Urinary bladder (tissue), 4 donors: ENCODE results near the gene PTPRN. TPM values are rescaled to one million over a fixed set of nuclear protein-coding genes. Genes with fewer than 3 reads are reported as not detected.
"Not testable (repeated sequence)": the region's sequence is repeated elsewhere in the genome, so short reads cannot be mapped to it uniquely, and the experiment has no call there.

ENCODE experiments used
- DNase-seq: peaks from one replicate; pipeline ENCODE4 v3.0.0-alpha.2; 2015; ENCODE audit errors: extremely low spot score
- H3K27ac ChIP-seq: one replicate; pipeline ENCODE4 v1.5.1; 2013; ENCODE audit warnings: low read depth, mild to moderate bottlenecking, moderate library complexity
- H3K36me3 ChIP-seq: one replicate; pipeline ENCODE4 v1.6.1; 2013; ENCODE audit warnings: mild to moderate bottlenecking, moderate library complexity; ENCODE audit not compliant: insufficient read depth
- H3K4me1 ChIP-seq: one replicate; pipeline ENCODE4 v1.6.1; 2013; ENCODE audit warnings: mild to moderate bottlenecking, moderate library complexity; ENCODE audit not compliant: insufficient read depth
- H3K4me3 ChIP-seq: one replicate; pipeline ENCODE4 v1.5.1; 2013; ENCODE audit warnings: low read depth, low read length
- WGBS: extraction: QIAGEN DNeasy Blood & Tissue Kit; methylation state at CpG from one replicate; pipeline ENCODE4 v1.1.7; 2013; 5-methylcytosine and 5-hydroxymethylcytosine counted together
- polyA plus RNA-seq: library from polyadenylated mRNA; stranded (reverse); fragments of 200-250 nt; gene quantifications from one replicate; pipeline ENCODE4 v1.2.3, GENCODE V29; 2013
- total RNA-seq: library from RNA; depleted of rRNA; stranded (reverse); fragments of >200 nt; gene quantifications from one replicate; pipeline ENCODE4 v1.2.3, GENCODE V29; 2014
- donor health status: healthy with polysubstance abuse.
- donor health status: healthy.

The PTPRN gene
- total and polyA plus RNA-seq, 2 donors, result 1.0 to 2.1 TPM

DNA sequence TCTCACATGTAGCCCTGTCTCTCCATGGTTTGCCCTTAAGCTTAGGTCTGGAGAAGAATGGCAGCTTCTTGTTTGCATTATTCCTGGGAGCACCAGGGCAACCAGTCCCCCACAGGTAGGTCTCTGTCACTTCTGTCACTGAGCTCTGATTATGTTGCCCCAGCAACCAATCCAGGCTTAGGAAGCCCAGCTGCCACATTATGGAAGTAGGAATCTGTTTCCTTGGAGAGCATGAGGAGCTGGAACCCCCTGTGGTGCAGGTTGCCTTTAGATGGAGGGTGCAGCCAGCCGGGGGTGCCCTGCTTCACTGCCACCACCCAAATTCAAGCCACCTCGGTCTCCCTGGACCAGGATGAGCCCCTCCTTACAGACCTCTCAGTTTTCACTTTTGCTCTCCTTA, 18.5 kb upstream of the PTPRN start:
- H3K36me3 ChIP-seq, result no peaks in the 10 kb centered on the region
- no peak overlapping the region for H3K4me3 ChIP-seq
- no peak overlapping the region for H3K27ac ChIP-seq
- no peaks in the 10 kb centered on the region for H3K4me1 ChIP-seq
- 49% methylated on average over 2 of the region's 2 CpGs for WGBS
- no peak for DNase-seq

DNA sequence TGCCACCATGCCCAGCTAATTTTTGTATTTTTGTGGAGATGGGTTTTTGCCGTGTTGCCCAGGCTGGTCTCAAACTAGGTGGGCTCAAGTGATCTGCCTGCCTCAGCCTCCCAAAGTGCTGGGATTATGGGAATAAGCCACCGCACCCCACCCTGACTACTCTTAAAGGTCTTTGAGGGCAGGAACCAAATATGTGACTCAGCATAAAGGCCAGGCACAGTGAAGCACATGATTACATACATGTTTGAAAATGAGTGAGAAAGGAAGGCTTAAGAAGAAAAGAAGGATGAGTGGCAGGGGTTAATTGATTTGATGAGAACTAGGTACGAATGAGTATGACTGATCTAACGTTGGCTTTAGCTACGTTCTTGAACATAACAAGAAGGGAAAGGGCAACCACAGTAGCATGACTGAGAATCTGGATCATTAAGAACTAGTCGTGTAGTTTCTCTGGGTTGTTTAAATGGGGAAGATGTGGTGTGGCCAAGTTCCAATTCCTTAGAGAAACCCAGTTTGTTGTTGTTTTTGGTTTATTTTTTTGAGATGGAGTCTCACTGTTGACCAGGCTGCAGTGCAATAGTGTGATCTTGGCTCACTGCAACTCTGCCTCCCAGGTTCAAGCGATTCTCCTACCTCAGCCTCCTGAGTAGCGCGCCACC, 16.6 kb upstream of the PTPRN start:
- no peak for DNase-seq
- no peak overlapping the region for H3K4me3 ChIP-seq
- 75% methylated on average over 9 of the region's 9 CpGs for WGBS
- no peak overlapping the region for H3K27ac ChIP-seq
- no peaks in the 10 kb centered on the region for H3K4me1 ChIP-seq
- no peaks in the 10 kb centered on the region for H3K36me3 ChIP-seq

DNA sequence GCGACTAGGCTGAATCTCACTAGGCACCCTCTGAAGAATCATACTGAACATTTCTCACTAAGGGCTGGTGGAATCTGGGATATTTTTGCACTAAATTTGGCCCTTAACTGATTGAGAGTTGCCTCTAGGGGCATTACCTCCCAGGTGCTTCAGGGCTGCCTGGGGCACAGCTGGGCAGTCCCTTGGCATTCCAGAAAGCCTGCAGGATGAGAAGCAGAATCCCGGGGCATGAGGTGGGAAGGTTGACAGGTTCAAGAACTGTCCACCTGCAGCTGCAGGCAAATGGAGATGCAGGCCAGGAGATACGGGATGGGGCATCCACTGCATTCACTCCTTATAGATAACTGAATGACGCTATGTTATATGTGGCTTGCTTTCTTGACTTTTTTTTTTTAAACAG, 15.9 kb upstream of the PTPRN start:
- no peak for DNase-seq
- Histone ChIP-seq H3K36me3 (no peaks in the 10 kb centered on the region), H3K27ac (no peak overlapping the region), H3K4me1 (no peaks in the 10 kb centered on the region), H3K4me3 (no peak overlapping the region)
- WGBS, result 86% methylated on average over 4 of the region's 4 CpGs

DNA sequence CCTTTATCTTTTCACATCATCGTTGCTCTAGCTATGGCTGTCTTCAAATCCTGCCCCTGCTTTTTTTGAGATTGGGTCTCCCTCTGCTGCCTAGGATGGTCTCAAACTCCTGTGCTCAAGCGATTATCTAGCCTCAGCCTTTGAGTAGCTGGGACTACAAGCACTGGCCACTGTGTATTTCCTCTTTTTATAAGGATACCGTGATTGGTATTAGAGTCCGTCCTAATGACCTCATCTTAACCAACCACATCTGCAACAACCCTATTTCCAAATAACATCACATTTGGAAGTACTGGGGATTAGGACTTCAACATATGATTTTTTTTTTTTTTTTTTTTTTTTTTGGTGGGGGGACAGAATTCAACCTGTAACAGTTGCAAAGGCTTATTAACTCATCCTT, 14.2 kb upstream of the PTPRN start:
- Histone ChIP-seq H3K36me3 (no peaks in the 10 kb centered on the region), H3K4me3 (no peak overlapping the region), H3K4me1 (no peaks in the 10 kb centered on the region), H3K27ac (no peak overlapping the region)
- 64% methylated on average over 4 of the region's 4 CpGs for WGBS
- DNase-seq, result no peak

DNA sequence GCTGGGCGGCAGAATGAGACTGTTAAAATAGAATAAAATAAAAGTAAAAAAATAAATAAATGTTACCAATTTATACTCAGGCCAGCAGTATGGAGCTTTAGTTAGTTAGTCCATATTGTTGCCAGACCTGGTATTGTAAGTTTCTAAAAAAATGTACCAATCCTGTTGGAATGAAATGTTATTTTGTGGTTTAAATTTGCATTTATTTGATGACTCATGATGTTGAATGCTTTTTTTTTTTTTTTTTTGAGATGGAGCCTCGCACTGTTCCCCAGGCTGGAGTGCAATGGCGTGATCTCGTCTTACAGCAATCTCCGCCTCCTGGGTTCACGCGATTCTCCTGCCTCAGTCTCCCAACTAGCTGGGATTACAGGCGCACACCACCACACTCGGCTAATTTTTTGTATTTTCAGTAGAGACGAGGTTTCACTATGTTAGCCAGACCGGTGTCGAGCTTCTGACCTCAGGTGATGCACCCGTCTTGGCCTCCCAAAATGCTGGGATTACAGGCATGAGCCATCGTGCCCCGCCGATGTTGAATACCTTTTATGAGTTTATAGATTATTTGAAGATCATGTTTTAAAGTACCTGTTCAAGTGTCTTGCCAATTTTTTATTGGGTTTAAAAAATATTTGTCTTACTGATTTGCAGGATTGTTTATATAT, 5.7 kb upstream of the PTPRN start:
- H3K4me1 ChIP-seq, result no peaks in the 10 kb centered on the region
- H3K4me3 ChIP-seq, result no peak overlapping the region
- H3K36me3 ChIP-seq, result no peaks in the 10 kb centered on the region
- DNase-seq, result no peak
- WGBS, result 91% methylated on average over 16 of the region's 16 CpGs
- no peak overlapping the region for H3K27ac ChIP-seq

DNA sequence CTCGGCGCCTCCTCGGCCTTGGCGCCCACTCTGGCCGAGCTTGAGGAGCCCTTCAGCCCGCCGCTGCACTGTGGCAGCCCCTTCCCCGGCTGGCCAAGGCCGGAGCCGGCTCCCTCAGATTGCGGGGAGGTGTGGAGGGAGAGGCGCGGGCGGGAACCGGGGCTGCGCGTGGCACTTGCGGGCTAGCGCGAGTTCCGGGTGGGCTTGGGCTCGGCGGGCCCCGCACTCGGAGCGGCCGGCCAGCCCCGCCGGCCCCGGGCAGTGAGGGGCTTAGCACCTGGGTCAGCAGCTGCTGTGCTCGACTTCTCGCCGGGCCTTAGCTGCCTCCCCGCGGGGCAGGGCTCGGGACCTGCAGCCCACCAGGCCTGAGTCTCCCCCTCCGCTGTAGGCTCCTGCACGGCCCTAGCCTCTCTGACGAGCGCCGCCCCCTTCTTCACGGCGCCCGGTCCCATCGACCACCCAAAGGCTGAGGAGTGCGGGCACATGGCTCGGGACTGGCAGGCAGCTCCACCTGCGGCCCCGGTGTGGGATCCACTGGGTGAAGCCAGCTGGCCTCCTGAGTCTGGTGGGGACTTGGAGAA, 3.6 kb upstream of the PTPRN start:
- H3K36me3 ChIP-seq, H3K4me1 ChIP-seq, H3K4me3 ChIP-seq, H3K27ac ChIP-seq, DNase-seq: not testable (repeated sequence)
- WGBS, result 87% methylated on average over 49 of the region's 49 CpGs

DNA sequence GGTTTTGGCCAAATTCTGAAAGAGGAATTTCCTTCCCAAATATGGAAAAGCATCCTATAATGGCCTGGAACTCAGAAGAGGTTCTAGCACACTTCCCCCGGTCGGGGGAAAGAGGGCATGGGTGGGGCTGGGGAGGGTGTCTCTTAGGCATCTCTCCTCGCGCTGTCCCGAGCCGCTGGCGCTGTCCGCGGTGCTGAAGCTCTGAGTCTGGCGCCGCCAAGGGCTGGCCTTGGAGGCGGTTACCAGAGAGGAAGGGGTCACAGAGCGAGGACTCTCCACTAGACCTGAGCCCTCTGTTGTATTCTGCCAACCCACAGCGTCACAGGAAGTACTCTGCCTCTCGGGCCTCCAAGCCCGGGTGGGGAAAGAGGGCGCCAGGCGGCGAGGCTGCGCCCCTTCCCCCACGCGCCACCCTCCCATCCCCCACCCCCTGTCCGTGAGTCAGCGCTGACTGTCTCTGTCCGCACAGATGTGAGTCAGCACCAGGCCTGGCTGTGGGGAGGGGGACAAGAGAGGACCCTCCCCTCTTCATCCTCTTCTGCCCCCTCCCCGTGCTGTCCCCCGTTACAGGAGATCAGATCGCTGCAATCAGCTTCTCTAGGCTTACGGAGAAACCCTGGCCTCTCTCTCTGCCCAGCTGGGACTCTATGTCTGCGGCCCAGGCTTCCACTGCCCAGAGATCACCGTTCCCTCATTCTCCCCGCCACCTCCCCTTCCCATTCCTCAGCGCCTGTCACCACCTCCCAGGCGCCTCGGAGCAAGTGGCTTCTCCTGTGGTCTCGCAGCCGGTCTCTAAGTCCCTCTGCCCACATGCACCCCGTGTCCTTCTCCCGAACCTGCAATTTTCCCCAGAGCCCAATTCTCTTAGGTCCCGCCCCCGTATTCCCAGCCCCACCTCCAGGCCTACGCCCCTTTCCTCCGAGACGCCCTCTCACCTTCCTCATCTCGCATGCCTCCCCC, 779 bp downstream of the PTPRN start:
- Histone ChIP-seq H3K4me1 (no peaks in the 10 kb centered on the region), H3K36me3 (no peaks in the 10 kb centered on the region), H3K27ac (no peak overlapping the region), H3K4me3 (no peak overlapping the region)
- 3% methylated on average over 45 of the region's 45 CpGs for WGBS
- no peak for DNase-seq

DNA sequence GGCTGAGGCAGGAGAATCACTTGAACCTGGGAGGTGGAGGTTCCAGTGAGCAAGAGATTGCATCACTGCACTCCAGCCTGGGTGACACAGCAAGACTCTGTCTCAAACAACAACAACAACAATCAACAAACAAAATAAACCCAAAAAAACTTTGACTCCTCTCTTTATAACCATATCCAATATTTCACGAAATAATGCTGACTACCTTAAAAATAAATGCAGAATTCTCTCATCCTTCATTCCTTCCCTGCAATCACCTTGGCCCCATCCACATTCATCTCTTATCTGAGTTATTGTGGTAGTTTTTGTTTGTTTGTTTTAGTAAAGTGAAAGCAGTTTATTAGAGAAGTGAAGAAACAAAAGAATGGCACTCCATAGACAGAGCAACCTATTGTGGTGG, 3.2 kb downstream of the PTPRN start:
- Histone ChIP-seq H3K4me1 (no peaks in the 10 kb centered on the region), H3K27ac (no peak overlapping the region), H3K36me3 (no peaks in the 10 kb centered on the region), H3K4me3 (no peak overlapping the region)
- 78% methylated on average over 1 of the region's 1 CpG for WGBS
- no peak for DNase-seq

DNA sequence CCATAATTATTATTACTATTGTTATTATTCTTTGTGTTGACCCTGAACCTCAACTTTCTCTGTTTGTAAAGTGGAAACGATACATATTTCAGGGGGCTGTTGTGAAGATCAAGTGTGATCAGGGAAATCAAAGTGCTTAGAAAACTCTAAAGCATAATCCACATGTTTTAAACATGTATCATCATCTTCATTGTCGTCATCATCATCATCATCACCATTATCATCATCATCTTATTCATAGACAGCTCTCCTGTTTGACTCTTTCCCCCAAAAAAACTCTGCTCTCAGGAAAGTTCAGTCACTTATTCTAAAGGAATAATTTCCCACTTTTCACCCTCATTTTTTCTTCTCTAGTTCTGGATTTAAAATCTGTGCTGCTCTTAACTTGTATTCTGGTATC, 5.0 kb downstream of the PTPRN start:
- Histone ChIP-seq H3K36me3 (no peaks in the 10 kb centered on the region), H3K27ac (no peak overlapping the region), H3K4me1 (no peaks in the 10 kb centered on the region), H3K4me3 (no peak overlapping the region)
- DNase-seq, result no peak
- WGBS, result 52% methylated on average over 2 of the region's 2 CpGs

DNA sequence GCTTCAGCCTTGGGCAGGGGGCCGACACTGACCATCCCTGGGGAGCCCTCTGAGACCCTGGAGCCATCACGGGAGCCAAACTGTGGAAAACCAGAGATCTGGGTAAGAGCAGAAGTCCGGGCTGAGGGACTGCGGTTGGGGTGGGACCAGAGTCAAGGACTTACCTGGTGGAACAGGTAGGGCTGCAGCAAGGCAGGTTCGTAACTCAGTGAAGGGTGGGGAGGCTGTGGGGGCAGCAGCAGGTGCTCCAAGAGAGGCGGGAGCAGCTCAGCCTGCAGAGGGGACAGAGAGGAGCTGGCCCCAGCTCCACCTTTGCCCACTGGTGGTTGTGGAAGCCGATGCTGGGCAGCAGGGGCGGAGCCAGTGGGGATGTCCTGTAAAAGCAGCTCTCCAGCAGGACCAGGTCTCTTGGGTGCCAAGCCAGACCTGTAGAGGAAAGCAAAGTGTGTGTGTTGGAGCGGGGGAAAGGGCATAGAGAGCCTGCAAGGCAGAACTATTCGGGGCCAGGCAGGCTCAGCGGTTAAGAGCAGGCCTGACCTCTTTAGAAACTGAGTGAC, 6.7 kb downstream of the PTPRN start:
- Histone ChIP-seq H3K4me1 (no peaks in the 10 kb centered on the region), H3K4me3 (no peak overlapping the region), H3K36me3 (no peaks in the 10 kb centered on the region), H3K27ac (no peak overlapping the region)
- DNase-seq, result no peak
- WGBS, result 69% methylated on average over 11 of the region's 11 CpGs

DNA sequence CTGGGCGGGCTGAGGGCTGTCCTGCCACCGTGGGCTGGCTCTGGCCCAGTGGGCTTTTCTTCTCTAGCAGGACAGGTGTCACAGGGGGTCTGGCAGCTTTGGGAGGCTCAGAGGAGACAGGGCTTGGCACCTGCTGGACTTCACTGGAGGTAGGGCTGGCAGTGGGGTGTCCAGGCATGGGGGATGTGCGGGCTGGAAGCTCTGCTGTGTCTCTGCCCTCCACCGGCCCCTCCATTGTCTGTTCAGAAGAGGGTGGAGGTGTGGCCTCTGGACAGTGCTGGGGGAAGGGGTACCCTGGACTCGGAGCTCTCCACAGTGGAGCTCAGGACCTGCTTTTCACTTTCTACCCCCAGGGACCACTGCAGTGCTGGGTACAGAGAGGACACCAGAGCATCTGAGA, 9.2 kb downstream of the PTPRN start:
- DNase-seq, result no peak
- 57% methylated on average over 5 of the region's 5 CpGs for WGBS

DNA sequence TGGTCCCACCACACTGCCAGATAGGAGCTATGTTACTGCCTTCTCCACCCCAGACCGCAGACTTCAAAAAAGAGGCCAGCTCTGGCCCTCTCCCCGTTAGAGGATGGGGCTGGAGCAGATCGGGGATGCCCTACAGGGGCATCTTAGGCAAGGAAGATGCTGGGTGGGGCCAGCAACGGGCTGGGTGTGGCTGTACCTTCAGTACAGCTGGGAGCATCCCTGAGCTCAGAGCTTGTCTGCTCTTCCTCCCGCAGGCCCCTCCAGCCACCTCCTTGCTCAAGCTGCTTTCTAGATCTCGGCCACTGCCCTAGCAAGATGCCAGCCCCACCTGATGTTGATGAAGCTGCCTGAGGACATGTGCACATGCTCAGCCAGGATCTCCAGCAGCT, 9.8 kb downstream of the PTPRN start:
- H3K36me3 ChIP-seq, result no peaks in the 10 kb centered on the region
- no peak overlapping the region for H3K27ac ChIP-seq
- no peaks in the 10 kb centered on the region for H3K4me1 ChIP-seq
- no peak overlapping the region for H3K4me3 ChIP-seq
- 80% methylated on average over 6 of the region's 6 CpGs for WGBS
- DNase-seq, result no peak

More for the DNA sequence above, 9.2 kb downstream of the PTPRN start:
- Histone ChIP-seq H3K4me3 (no peak overlapping the region), H3K36me3 (no peaks in the 10 kb centered on the region), H3K27ac (no peak overlapping the region), H3K4me1 (no peaks in the 10 kb centered on the region)

DNA sequence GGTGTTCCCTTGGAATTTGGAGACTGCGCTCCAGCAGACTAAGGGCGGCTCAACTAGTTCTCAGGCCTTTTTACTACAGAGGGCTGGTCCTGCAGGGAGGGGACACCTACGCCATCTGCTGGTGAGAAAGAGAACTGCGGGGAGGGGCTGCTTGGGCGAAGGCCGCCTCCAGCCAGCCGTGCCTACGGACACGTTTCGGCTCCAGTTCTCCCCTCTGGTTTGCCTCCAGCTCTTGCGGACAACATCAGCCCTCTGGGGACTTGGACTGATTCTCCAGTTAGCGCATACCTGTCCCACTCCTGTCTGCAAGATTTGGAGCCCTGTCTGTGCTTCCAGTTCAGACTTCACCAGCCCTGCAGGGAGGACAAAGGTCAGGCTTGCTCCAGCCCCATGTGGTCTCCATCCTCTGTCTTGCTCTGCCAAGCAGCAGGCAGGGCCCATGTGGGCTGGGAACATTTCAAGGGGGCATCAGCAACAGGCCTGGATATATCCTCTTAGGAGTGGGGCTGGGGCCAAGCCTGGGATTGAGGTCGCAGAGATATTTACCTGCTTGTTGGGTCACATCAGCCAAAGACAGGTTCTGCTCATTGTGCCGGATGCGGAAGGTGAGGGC, 10.3 kb downstream of the PTPRN start:
- H3K36me3 ChIP-seq, result no peaks in the 10 kb centered on the region
- 21% methylated on average over 15 of the region's 15 CpGs for WGBS
- DNase-seq, result peak; percentile 46
- no peaks in the 10 kb centered on the region for H3K4me1 ChIP-seq
- no peak overlapping the region for H3K4me3 ChIP-seq
- no peak overlapping the region for H3K27ac ChIP-seq
